Liver (tissue), 9 donors: ENCODE results near the gene ARMC9. TPM values are rescaled to one million over a fixed set of nuclear protein-coding genes. Genes with fewer than 3 reads are reported as not detected.

Source experiments
- DNase-seq: peaks from one replicate; pipeline ENCODE4 v3.0.0-alpha.2; 2017; ENCODE audit warnings: low spot score
- H3K27ac ChIP-seq, 2 donors: one replicate each; pipeline ENCODE4 v1.7.0; 2013; ENCODE audit warnings: inconsistent platforms in 2 of 2, low read length in 2 of 2, control low read depth in 1 of 2, low read depth in 1 of 2, mild to moderate bottlenecking in 1 of 2
- H3K27me3 ChIP-seq, 4 donors: one replicate each; pipeline versions ENCODE4 v1.6.1 to v1.7.0; 2013; ENCODE audit warnings: low read length in 3 of 4, inconsistent platforms in 1 of 4, mild to moderate bottlenecking in 1 of 4, moderate library complexity in 1 of 4; ENCODE audit not compliant: control insufficient read depth in 4 of 4, insufficient read depth in 4 of 4
- H3K36me3 ChIP-seq, 4 donors: one replicate each; pipeline versions ENCODE4 v1.6.1 to v1.7.0; 2013; ENCODE audit warnings: low read length in 3 of 4, mild to moderate bottlenecking in 3 of 4, low read depth in 1 of 4, moderate library complexity in 1 of 4; ENCODE audit not compliant: control insufficient read depth in 4 of 4, insufficient read depth in 3 of 4
- H3K4me1 ChIP-seq, 4 donors: one replicate each; pipeline versions ENCODE4 v1.6.1 to v1.7.0; 2013; ENCODE audit warnings: low read length in 3 of 4, mild to moderate bottlenecking in 3 of 4, moderate library complexity in 1 of 4; ENCODE audit not compliant: control insufficient read depth in 4 of 4, insufficient read depth in 4 of 4
- H3K4me3 ChIP-seq, 3 donors: one replicate each; pipeline versions ENCODE4 v1.6.1 to v1.7.0; 2013; ENCODE audit warnings: low read length in 3 of 3, control low read depth in 1 of 3, low read depth in 1 of 3, mild to moderate bottlenecking in 1 of 3
- H3K9ac ChIP-seq, 2 donors: one replicate each; pipeline ENCODE4 v1.7.0; 2013; ENCODE audit warnings: low read length in 2 of 2, mild to moderate bottlenecking in 2 of 2, moderate library complexity in 2 of 2, control low read depth in 1 of 2, low read depth in 1 of 2
- H3K9me3 ChIP-seq, 4 donors: one replicate each; pipeline versions ENCODE4 v1.6.1 to v1.7.0; 2013; ENCODE audit warnings: low read length in 3 of 4; ENCODE audit not compliant: control insufficient read depth in 4 of 4
- EGR1 ChIP-seq, 2 donors: IDR thresholded peaks; 2 replicates each; pipeline ENCODE4 v1.6.1; 2016 to 2018; ENCODE audit warnings: antibody characterized with exemption in 2 of 2, low read depth in 2 of 2
- FOXA1 ChIP-seq: IDR thresholded peaks from 2 replicates; pipeline ENCODE4 v1.6.1; 2016; ENCODE audit warnings: antibody characterized with exemption
- FOXA2 ChIP-seq: IDR thresholded peaks from 2 replicates; pipeline ENCODE4 v1.6.1; 2016; ENCODE audit warnings: antibody characterized with exemption
- GABPA ChIP-seq, 2 donors: IDR thresholded peaks in 1 of 2; conservative IDR thresholded peaks in 1 of 2; 2 replicates each; pipeline ENCODE4 v1.6.1; 2016; ENCODE audit warnings: antibody characterized with exemption in 2 of 2, mild to moderate bottlenecking in 1 of 2, moderate library complexity in 1 of 2
- HNF4A ChIP-seq, 2 donors: conservative IDR thresholded peaks; 2 replicates each; pipeline ENCODE4 v1.6.1; 2016; ENCODE audit warnings: antibody characterized with exemption in 2 of 2, mild to moderate bottlenecking in 2 of 2
- HNF4G ChIP-seq: IDR thresholded peaks from 2 replicates; pipeline ENCODE4 v1.6.1; 2016; ENCODE audit warnings: antibody characterized with exemption
- JUND ChIP-seq, 2 donors: IDR thresholded peaks; 2 replicates each; pipeline ENCODE4 v1.6.1; 2016; ENCODE audit warnings: antibody characterized with exemption in 2 of 2
- NR2F2 ChIP-seq: IDR thresholded peaks from 2 replicates; pipeline ENCODE4 v1.6.1; 2016; ENCODE audit warnings: antibody characterized with exemption
- RAD21 ChIP-seq, 2 donors: IDR thresholded peaks; 2 replicates each; pipeline ENCODE4 v1.6.1; 2016; ENCODE audit warnings: antibody characterized with exemption in 2 of 2, mild to moderate bottlenecking in 2 of 2
- REST ChIP-seq: IDR thresholded peaks from 2 replicates; pipeline ENCODE4 v1.6.1; 2016; ENCODE audit warnings: antibody characterized with exemption, mild to moderate bottlenecking
- RXRA ChIP-seq, 2 donors: IDR thresholded peaks; 2 replicates each; pipeline ENCODE4 v1.6.1; 2017 to 2018; ENCODE audit warnings: antibody characterized with exemption in 2 of 2, mild to moderate bottlenecking in 1 of 2
- SP1 ChIP-seq: IDR thresholded peaks from 2 replicates; pipeline ENCODE4 v1.6.1; 2018; ENCODE audit warnings: antibody characterized with exemption, mild to moderate bottlenecking
- TAF1 ChIP-seq: conservative IDR thresholded peaks from 2 replicates; pipeline ENCODE4 v1.6.1; 2016; ENCODE audit warnings: antibody characterized with exemption, mild to moderate bottlenecking
- YY1 ChIP-seq: IDR thresholded peaks from 2 replicates; pipeline ENCODE4 v1.6.1; 2016; ENCODE audit warnings: antibody characterized with exemption, mild to moderate bottlenecking
- ZBTB33 ChIP-seq: IDR thresholded peaks from 2 replicates; pipeline ENCODE4 v1.6.1; 2016; ENCODE audit warnings: antibody characterized with exemption
- WGBS: extraction: QIAGEN DNeasy Blood & Tissue Kit; methylation state at CpG from one replicate; pipeline ENCODE4 v1.1.7; 2013; 5-methylcytosine and 5-hydroxymethylcytosine counted together
- polyA plus RNA-seq, 2 donors: library from polyadenylated mRNA; stranded (reverse) in 1 of 2; unstranded in 1 of 2; fragments of 200-250 nt in 1 of 2; fragments of >200 nt in 1 of 2; fragmentation: Nextera tagmentation in 1 of 2; extraction: Ambion mirVana in 1 of 2; gene quantifications; one replicate each; pipeline versions ENCODE4 v1.2.1 to v1.2.3, GENCODE V29; 2013 to 2015
- total RNA-seq, 2 donors: library from RNA; depleted of rRNA; stranded (reverse); fragments of >200 nt; gene quantifications; one replicate each; pipeline ENCODE4 v1.2.3, GENCODE V29; 2014
- TF ChIP-seq, protein P1 (sequence below): IDR thresholded peaks from 2 replicates; pipeline ENCODE4 v1.6.1; 2016; ENCODE audit warnings: antibody characterized with exemption
- TF ChIP-seq, protein P2 (sequence below): IDR thresholded peaks from 2 replicates; pipeline ENCODE4 v1.6.1; 2016; ENCODE audit warnings: antibody characterized with exemption
- TF ChIP-seq, protein P3 (sequence below): fragments of 150-350 bp; IDR thresholded peaks from 2 replicates; pipeline ENCODE4 v1.5.1; 2017; ENCODE audit warnings: improper control_type of control experiment, low read depth, low read length; ENCODE audit not compliant: missing input control
- donor health status: healthy.
- donor health status: healthy.
- donor health status: healthy.
- donor health status: healthy.
- donor health status: healthy.

Gene ARMC9
- total and polyA plus RNA-seq, 4 donors = 1.1 to 2.3 (median 1.8) TPM

DNA sequence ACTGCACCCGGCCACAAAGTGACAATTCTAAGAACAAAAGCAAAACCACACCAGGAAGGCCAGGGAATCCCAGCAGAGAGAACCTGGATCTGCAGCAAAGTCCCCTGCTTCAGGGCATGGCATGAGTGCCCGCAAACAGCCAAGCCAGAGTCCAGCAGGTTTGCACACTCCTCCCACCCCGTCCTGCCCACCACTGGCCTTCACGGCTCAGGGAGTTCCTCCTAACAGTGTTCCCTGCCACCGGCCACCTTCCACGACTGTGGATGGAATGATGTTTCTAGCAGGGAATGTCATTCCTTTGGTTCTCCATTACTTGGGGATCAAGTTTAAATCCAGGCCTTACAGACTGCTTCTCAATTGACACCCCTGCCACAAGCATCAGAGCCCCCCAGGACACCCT is 155.0 kb downstream of the ARMC9 start:
- Histone ChIP-seq H3K27ac (no peak overlapping the region), H3K9me3 (no peaks in the 10 kb centered on the region), H3K4me3 (no peak overlapping the region), H3K4me1 (no peaks in the 10 kb centered on the region), H3K9ac (no peak overlapping the region), H3K36me3 (no peaks in the 10 kb centered on the region), H3K27me3 (no peaks in the 10 kb centered on the region)
- TF ChIP-seq RAD21 (IDR thresholded peaks at IDR 0.05) = no peak
- no peak for TF ChIP-seq JUND (IDR thresholded peaks at IDR 0.05)
- TF ChIP-seq GABPA (IDR thresholded peaks at IDR 0.05 in 1 of 2, conservative IDR thresholded peaks at IDR 0.05 in 1 of 2) = no peak
- TF ChIP-seq REST = no peak
- TF ChIP-seq HNF4A (conservative IDR thresholded peaks at IDR 0.05) = no peak
- TF ChIP-seq HNF4G = no peak
- TF ChIP-seq, protein P1, sequence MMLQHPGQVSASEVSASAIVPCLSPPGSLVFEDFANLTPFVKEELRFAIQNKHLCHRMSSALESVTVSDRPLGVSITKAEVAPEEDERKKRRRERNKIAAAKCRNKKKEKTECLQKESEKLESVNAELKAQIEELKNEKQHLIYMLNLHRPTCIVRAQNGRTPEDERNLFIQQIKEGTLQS = no peak
- TF ChIP-seq NR2F2 = no peak
- TF ChIP-seq RXRA (IDR thresholded peaks at IDR 0.05) = no peak
- TF ChIP-seq EGR1 (IDR thresholded peaks at IDR 0.05; ENCODE audit: low read depth in 2 of 2) = no peak
- no peak for DNase-seq
- WGBS = 95% methylated on average over 5 of the region's 6 CpGs

GRCh38 chr2:231355508-231356465 is 157.4 kb downstream of the ARMC9 start:
- WGBS = 78% methylated on average over 28 of the region's 28 CpGs
- Histone ChIP-seq H3K4me3 (no peak overlapping the region), H3K9me3 (no peaks in the 10 kb centered on the region), H3K36me3 (no peaks in the 10 kb centered on the region), H3K9ac (no peak overlapping the region), H3K4me1 (no peaks in the 10 kb centered on the region), H3K27me3 (no peaks in the 10 kb centered on the region), H3K27ac (no peak overlapping the region)
- no peak for TF ChIP-seq TAF1
- TF ChIP-seq YY1 = no peak
- no peak for TF ChIP-seq RAD21 (IDR thresholded peaks at IDR 0.05)
- no peak for TF ChIP-seq HNF4A (conservative IDR thresholded peaks at IDR 0.05)
- no peak for TF ChIP-seq NR2F2
- no peak for TF ChIP-seq EGR1 (IDR thresholded peaks at IDR 0.05; ENCODE audit: low read depth in 2 of 2)
- TF ChIP-seq, protein P1 = no peak
- no peak for TF ChIP-seq REST
- no peak for TF ChIP-seq JUND (IDR thresholded peaks at IDR 0.05)
- TF ChIP-seq, protein P2, sequence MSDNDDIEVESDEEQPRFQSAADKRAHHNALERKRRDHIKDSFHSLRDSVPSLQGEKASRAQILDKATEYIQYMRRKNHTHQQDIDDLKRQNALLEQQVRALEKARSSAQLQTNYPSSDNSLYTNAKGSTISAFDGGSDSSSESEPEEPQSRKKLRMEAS = no peak
- TF ChIP-seq GABPA (IDR thresholded peaks at IDR 0.05 in 1 of 2, conservative IDR thresholded peaks at IDR 0.05 in 1 of 2) = no peak
- TF ChIP-seq SP1 = no peak
- TF ChIP-seq RXRA (IDR thresholded peaks at IDR 0.05) = no peak
- TF ChIP-seq FOXA1 = no peak
- TF ChIP-seq, protein P3, sequence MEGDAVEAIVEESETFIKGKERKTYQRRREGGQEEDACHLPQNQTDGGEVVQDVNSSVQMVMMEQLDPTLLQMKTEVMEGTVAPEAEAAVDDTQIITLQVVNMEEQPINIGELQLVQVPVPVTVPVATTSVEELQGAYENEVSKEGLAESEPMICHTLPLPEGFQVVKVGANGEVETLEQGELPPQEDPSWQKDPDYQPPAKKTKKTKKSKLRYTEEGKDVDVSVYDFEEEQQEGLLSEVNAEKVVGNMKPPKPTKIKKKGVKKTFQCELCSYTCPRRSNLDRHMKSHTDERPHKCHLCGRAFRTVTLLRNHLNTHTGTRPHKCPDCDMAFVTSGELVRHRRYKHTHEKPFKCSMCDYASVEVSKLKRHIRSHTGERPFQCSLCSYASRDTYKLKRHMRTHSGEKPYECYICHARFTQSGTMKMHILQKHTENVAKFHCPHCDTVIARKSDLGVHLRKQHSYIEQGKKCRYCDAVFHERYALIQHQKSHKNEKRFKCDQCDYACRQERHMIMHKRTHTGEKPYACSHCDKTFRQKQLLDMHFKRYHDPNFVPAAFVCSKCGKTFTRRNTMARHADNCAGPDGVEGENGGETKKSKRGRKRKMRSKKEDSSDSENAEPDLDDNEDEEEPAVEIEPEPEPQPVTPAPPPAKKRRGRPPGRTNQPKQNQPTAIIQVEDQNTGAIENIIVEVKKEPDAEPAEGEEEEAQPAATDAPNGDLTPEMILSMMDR = no peak
- no peak for TF ChIP-seq FOXA2
- no peak for TF ChIP-seq HNF4G
- no peak for TF ChIP-seq ZBTB33
- DNase-seq = no peak
